Testis (tissue), 3 donors: ENCODE measurements around the gene STXBP5. TPM values are rescaled to one million over a fixed set of nuclear protein-coding genes. Genes with fewer than 3 reads are reported as not detected.

Experiments used
- DNase-seq: peaks from one replicate; pipeline ENCODE4 v3.0.0-alpha.2; 2019
- H3K27ac ChIP-seq, 2 donors: fragments of 200-600 bp; sonication (generic); one replicate each; pipeline ENCODE4 v1.5.1; 2019
- H3K27me3 ChIP-seq: fragments of 200-600 bp; sonication (generic); one replicate; pipeline ENCODE4 v1.5.1; 2019
- H3K36me3 ChIP-seq: fragments of 200-600 bp; sonication (generic); one replicate; pipeline ENCODE4 v1.5.1; 2017; ENCODE audit warnings: low read depth; ENCODE audit errors: missing control alignments
- H3K4me1 ChIP-seq: fragments of 200-600 bp; sonication (generic); one replicate; pipeline ENCODE4 v1.5.1; 2019
- H3K4me3 ChIP-seq, 2 donors: fragments of 200-600 bp; sonication (generic); one replicate each; pipeline ENCODE4 v1.5.1; 2017 to 2019
- H3K9me3 ChIP-seq: fragments of 200-600 bp; sonication (generic); one replicate; pipeline ENCODE4 v1.5.1; 2017
- CTCF ChIP-seq, 3 experiments: fragments of 450-650 bp in 2 of 3; fragments of 200-600 bp in 1 of 3; sonication (generic) in 1 of 3; IDR thresholded peaks; one replicate each; pipeline ENCODE4 v1.5.1; 2016 to 2019; ENCODE audit warnings: antibody characterized with exemption in 3 of 3, mild to moderate bottlenecking in 2 of 3, moderate library complexity in 1 of 3
- POLR2A ChIP-seq: fragments of 450-650 bp; IDR thresholded peaks from one replicate; pipeline ENCODE4 v1.6.1; 2017; ENCODE audit warnings: antibody characterized with exemption, mild to moderate bottlenecking, moderate library complexity
- WGBS, 2 donors: methylation state at CpG; one replicate each; pipeline ENCODE4 v1.1.5; 2018; 5-methylcytosine and 5-hydroxymethylcytosine counted together
- intact Hi-C: fragments of 100-400 bp; cut with DNase I; formaldehyde crosslinking; loops from one replicate; pipeline ENCODE4 v1.15.1; 2023; ENCODE audit warnings: low total_unique reads
- polyA plus RNA-seq: library from polyadenylated mRNA; stranded (reverse); fragments of 350-450 nt; fragmentation: Illumina TruSeq; extraction: RNeasy Lipid Tissue Mini Kit (QIAGEN cat#74804); gene quantifications from one replicate; pipeline ENCODE4 v1.2.3, GENCODE V29; 2014; ENCODE audit warnings: low read depth, low replicate concordance; ENCODE audit not compliant: insufficient read depth
- total RNA-seq, 2 donors: library from RNA; depleted of rRNA; stranded (reverse); fragments of >200 nt; gene quantifications; one replicate each; pipeline ENCODE4 v1.2.3, GENCODE V29; 2016

Gene STXBP5
- total and polyA plus RNA-seq, 3 donors from 2014 or later = 29.9 to 47.4 (median 43.5) TPM

GRCh38 chr6:147418523-147418922, 214.3 kb downstream of the STXBP5 start:
- Histone ChIP-seq H3K27ac (no peak overlapping the region), H3K4me3 (no peak overlapping the region), H3K27me3 (no peaks in the 10 kb centered on the region), H3K9me3 (no peaks in the 10 kb centered on the region), H3K4me1 (no peaks in the 10 kb centered on the region), H3K36me3 (no peaks in the 10 kb centered on the region)
- 84 to 85% methylated on average over 4 of the region's 4 CpGs for WGBS, 2 donors
- TF ChIP-seq POLR2A = no peak
- TF ChIP-seq CTCF (IDR thresholded peaks at IDR 0.05) = no peak
- DNase-seq = no peak
- intact Hi-C loops = no loop called here

- TF ChIP-seq CTCF (IDR thresholded peaks at IDR 0.05) = no peak
- TF ChIP-seq POLR2A = no peak
- no peaks in the 10 kb centered on the region for H3K27me3 ChIP-seq
- H3K36me3 ChIP-seq = no peaks in the 10 kb centered on the region
- no peak overlapping the region for H3K27ac ChIP-seq
- intact Hi-C loops = no loop called here
- H3K4me1 ChIP-seq = no peaks in the 10 kb centered on the region
- no peak overlapping the region for H3K4me3 ChIP-seq
- H3K9me3 ChIP-seq = no peaks in the 10 kb centered on the region
- no peak for DNase-seq
These were observed 217.7 kb downstream of the STXBP5 start for GRCh38 chr6:147421903-147422302.

GRCh38 chr6:147423111-147423510, 218.9 kb downstream of the STXBP5 start:
- H3K4me3 ChIP-seq = no peak overlapping the region
- TF ChIP-seq CTCF (IDR thresholded peaks at IDR 0.05) (no peak), POLR2A (no peak)
- intact Hi-C loops = no loop called here
- H3K4me1 ChIP-seq = no peaks in the 10 kb centered on the region
- no peaks in the 10 kb centered on the region for H3K36me3 ChIP-seq
- no peak overlapping the region for H3K27ac ChIP-seq
- no peak for DNase-seq
- WGBS, 2 donors = 97% methylated on average over 10 to 11 of the region's 11 CpGs
- no peaks in the 10 kb centered on the region for H3K9me3 ChIP-seq
- no peaks in the 10 kb centered on the region for H3K27me3 ChIP-seq

GRCh38 chr6:147429794-147430193, 225.6 kb downstream of the STXBP5 start:
- no peak overlapping the region for H3K27ac ChIP-seq
- H3K27me3 ChIP-seq = no peaks in the 10 kb centered on the region
- H3K4me3 ChIP-seq = no peak overlapping the region
- H3K36me3 ChIP-seq = no peaks in the 10 kb centered on the region
- TF ChIP-seq POLR2A = no peak
- TF ChIP-seq CTCF (IDR thresholded peaks at IDR 0.05) = no peak
- H3K4me1 ChIP-seq = no peaks in the 10 kb centered on the region
- no peaks in the 10 kb centered on the region for H3K9me3 ChIP-seq
- intact Hi-C loops = no loop called here
- 62 to 66% methylated on average over 3 of the region's 3 CpGs for WGBS, 2 donors
- DNase-seq = no peak

- no peak overlapping the region for H3K4me3 ChIP-seq
- no peaks in the 10 kb centered on the region for H3K27me3 ChIP-seq
- H3K9me3 ChIP-seq = no peaks in the 10 kb centered on the region
- no peaks in the 10 kb centered on the region for H3K36me3 ChIP-seq
- DNase-seq = no peak
- H3K4me1 ChIP-seq = no peaks in the 10 kb centered on the region
- H3K27ac ChIP-seq = no peak overlapping the region
- intact Hi-C loops = no loop called here
- WGBS, 2 donors = 80 to 86% methylated on average over 2 of the region's 2 CpGs
- TF ChIP-seq POLR2A (no peak), CTCF (IDR thresholded peaks at IDR 0.05) (no peak)
These were observed 226.6 kb downstream of the STXBP5 start for GRCh38 chr6:147430811-147431210.
